ENCODE results near the gene MIDN. TPM values are rescaled to one million over a fixed set of nuclear protein-coding genes. Genes with fewer than 3 reads are reported as not detected.

The MIDN gene
- total and polyA plus RNA-seq, 2 of the 4 experiments (the other 2 are of a cell fraction), result 2.5 to 26.0 TPM

GRCh38 chr19:1300744-1301490, 52.5 kb downstream of the MIDN start:
- H2BK20ac ChIP-seq (ENCODE audit: low read depth, low read length), result no peak overlapping the region
- H3K27me3 ChIP-seq (ENCODE audit: control insufficient read depth, insufficient read depth, low read length), result no peaks in the 10 kb centered on the region; the same call in 1 of the 2 replicates
- H3K27ac ChIP-seq (ENCODE audit: insufficient read depth, low read length), result no peak overlapping the region
- no peaks in the 10 kb centered on the region for H4K20me1 ChIP-seq (ENCODE audit: insufficient read depth, low read length)
- no peak for TF ChIP-seq CEBPB (IDR thresholded peaks at IDR 0.05; ENCODE audit: low read depth, low read length)
- no peak for TF ChIP-seq NFE2L2 (IDR thresholded peaks at IDR 0.05; ENCODE audit: low read depth, low read length)
- TF ChIP-seq POLR2A (IDR thresholded peaks at IDR 0.05; ENCODE audit: low read depth, low read length), result no peak
- TF ChIP-seq FOS (IDR thresholded peaks at IDR 0.05; ENCODE audit: low read depth, low read length), result no peak
- no peak for TF ChIP-seq CHD1 (IDR thresholded peaks at IDR 0.05; ENCODE audit: low read depth, low read length)
- no peak for TF ChIP-seq ELK1 (IDR thresholded peaks at IDR 0.05; ENCODE audit: borderline replicate concordance, low read depth, low read length)
- TF ChIP-seq RCOR1 (IDR thresholded peaks at IDR 0.05; ENCODE audit: insufficient replicate concordance, low read length), result no peak
- no peak for TF ChIP-seq MXI1 (IDR thresholded peaks at IDR 0.05; ENCODE audit: borderline replicate concordance, low read depth, low read length)
- TF ChIP-seq RAD21 (IDR thresholded peaks at IDR 0.05; ENCODE audit: low read length), result no peak
- no peak for TF ChIP-seq BHLHE40 (IDR thresholded peaks at IDR 0.05; ENCODE audit: low read depth, low read length)
- TF ChIP-seq, protein P1, sequence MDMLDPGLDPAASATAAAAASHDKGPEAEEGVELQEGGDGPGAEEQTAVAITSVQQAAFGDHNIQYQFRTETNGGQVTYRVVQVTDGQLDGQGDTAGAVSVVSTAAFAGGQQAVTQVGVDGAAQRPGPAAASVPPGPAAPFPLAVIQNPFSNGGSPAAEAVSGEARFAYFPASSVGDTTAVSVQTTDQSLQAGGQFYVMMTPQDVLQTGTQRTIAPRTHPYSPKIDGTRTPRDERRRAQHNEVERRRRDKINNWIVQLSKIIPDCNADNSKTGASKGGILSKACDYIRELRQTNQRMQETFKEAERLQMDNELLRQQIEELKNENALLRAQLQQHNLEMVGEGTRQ (IDR thresholded peaks at IDR 0.05; ENCODE audit: low read depth, low read length), result no peak
- no peak for TF ChIP-seq MAZ (IDR thresholded peaks at IDR 0.05; ENCODE audit: borderline replicate concordance, low read depth, low read length)
- TF ChIP-seq, protein P2, sequence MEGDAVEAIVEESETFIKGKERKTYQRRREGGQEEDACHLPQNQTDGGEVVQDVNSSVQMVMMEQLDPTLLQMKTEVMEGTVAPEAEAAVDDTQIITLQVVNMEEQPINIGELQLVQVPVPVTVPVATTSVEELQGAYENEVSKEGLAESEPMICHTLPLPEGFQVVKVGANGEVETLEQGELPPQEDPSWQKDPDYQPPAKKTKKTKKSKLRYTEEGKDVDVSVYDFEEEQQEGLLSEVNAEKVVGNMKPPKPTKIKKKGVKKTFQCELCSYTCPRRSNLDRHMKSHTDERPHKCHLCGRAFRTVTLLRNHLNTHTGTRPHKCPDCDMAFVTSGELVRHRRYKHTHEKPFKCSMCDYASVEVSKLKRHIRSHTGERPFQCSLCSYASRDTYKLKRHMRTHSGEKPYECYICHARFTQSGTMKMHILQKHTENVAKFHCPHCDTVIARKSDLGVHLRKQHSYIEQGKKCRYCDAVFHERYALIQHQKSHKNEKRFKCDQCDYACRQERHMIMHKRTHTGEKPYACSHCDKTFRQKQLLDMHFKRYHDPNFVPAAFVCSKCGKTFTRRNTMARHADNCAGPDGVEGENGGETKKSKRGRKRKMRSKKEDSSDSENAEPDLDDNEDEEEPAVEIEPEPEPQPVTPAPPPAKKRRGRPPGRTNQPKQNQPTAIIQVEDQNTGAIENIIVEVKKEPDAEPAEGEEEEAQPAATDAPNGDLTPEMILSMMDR (conservative IDR thresholded peaks at IDR 0.05; ENCODE audit: low read depth, low read length), result no peak
- no peak overlapping the region for H3K56ac ChIP-seq (ENCODE audit: extremely low read depth, insufficient read depth, low read length)
- intact Hi-C loops (cut with micrococcal nuclease) (no loop called here), in situ Hi-C loops (cut with MboI; ENCODE audit: low sequenced_read_pairs) (no loop called here), dilution Hi-C loops (cut with HindIII; ENCODE audit: low sequenced_read_pairs, unreplicated experiment) (no loop called here)
- BruUV-seq (replicated peaks), result no TSS peak
- no peak overlapping the region for H3K4me2 ChIP-seq (ENCODE audit: low read depth, low read length)
- no peak overlapping the region for H3K23ac ChIP-seq (ENCODE audit: low read depth, low read length)
- H3K18ac ChIP-seq (ENCODE audit: low read depth, low read length), result no peak overlapping the region
- H3K9ac ChIP-seq (ENCODE audit: low read depth, low read length), result no peak overlapping the region
- no peak overlapping the region for H2AFZ ChIP-seq (replicated peaks; ENCODE audit: low read length, poor library complexity)
- H4K8ac ChIP-seq (ENCODE audit: low read depth in 2 of 2, low read length in 2 of 2), result no peak overlapping the region
- H3K9me3 ChIP-seq (ENCODE audit: control insufficient read depth, insufficient read depth, low read length), result no peaks in the 10 kb centered on the region
- H2BK15ac ChIP-seq (ENCODE audit: low read depth, low read length), result no peak overlapping the region
- no peak overlapping the region for H2BK120ac ChIP-seq (ENCODE audit: low read depth, low read length)
- ChIA-PET POLR2A (ENCODE audit: unreplicated experiment) (interaction anchor here (0.6 kb wide), 1 partner anchor 136 kb away, joined by 4 read pairs; no protein-coding TSS in a partner anchor), CTCF (no interaction called here)
- H3K4ac ChIP-seq (ENCODE audit: low read depth, low read length), result no peak overlapping the region
- H4K5ac ChIP-seq (ENCODE audit: low read depth, low read length), result no peak overlapping the region
- H2AK9ac ChIP-seq (replicated peaks; ENCODE audit: low read depth, low read length, poor library complexity), result no peak overlapping the region
- ATAC-seq (ENCODE audit: low read depth), result no peak
- no peaks in the 10 kb centered on the region for H3K79me1 ChIP-seq (ENCODE audit: low read depth in 1 of 2, low read length in 2 of 2)
- DNase-seq, result no peak
- H4K91ac ChIP-seq (ENCODE audit: insufficient read depth, low read depth, low read length), result no peak overlapping the region
- no peaks in the 10 kb centered on the region for H3K9me1 ChIP-seq (ENCODE audit: insufficient read depth, low read length)
- H3K36me3 ChIP-seq (ENCODE audit: control insufficient read depth, insufficient read depth, low read length), result no peaks in the 10 kb centered on the region
- no peak overlapping the region for H2AK5ac ChIP-seq (ENCODE audit: low read depth, low read length)
- no peak overlapping the region for H2BK5ac ChIP-seq (ENCODE audit: low read depth, low read length, poor library complexity, severe bottlenecking)
- H3K14ac ChIP-seq (replicated peaks; ENCODE audit: low read depth, low read length), result no peak overlapping the region
- 72% methylated on average over 8 of the region's 35 CpGs; no CpG with 5 or more reads in 1 of the 2 experiments for WGBS, 2 experiments (ENCODE audit: extremely low coverage in 2 of 2, insufficient read length in 1 of 2)
- no peak overlapping the region for H3K4me3 ChIP-seq (ENCODE audit: insufficient read depth, low read depth, low read length)
- no peaks in the 10 kb centered on the region for H3K4me1 ChIP-seq (ENCODE audit: control insufficient read depth, insufficient read depth, low read length)
